ENCODE measurements around the gene RNF151.

The RNF151 gene

GRCh38 chr16:1993731-1994131 lies 27.1 kb downstream of the RNF151 start:
- DNase-seq: no peak

DNA sequence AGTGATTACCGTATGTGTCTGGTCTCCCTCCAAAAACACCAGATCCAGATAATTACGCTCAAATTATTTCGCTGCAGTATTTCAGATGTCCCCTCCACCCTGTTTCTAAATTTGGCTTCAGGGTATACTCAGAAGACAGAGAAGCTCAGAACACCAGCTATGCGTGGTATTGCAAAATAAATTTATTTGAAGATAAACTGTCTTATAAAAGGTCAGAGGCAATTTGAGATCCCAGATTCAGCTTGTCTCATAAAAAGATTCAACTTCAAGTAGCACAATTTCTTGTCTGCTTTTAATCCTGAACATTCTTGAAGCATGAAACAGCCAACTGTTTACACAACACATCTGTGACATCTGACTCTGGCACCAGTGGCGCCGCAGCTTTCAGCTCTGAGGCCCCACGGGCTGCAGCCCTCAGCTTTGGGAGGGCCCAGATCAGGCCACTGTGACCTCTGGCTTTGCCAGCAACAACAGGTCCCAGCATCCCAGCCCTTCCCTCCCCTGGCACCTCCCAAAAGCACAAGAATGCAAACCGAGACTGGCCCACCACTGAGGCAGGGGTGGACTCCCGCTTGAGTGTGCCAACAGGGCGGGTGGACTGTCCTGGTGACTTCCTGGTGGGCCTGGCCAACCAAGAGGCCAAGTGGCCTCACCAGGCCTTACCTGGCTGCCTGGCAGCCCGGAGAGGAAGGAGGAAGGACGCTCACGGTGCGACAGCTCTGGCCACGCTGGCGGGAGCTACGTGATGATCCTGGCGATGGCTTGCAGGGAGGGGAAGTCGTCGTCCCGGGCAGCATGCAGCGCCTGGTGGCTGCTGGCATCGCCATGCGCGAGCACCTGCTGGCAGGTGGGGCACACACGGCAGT lies 31.1 kb downstream of the RNF151 start:
- no peak for DNase-seq

GRCh38 chr16:1998360-1998835 lies 31.7 kb downstream of the RNF151 start:
- no peak for DNase-seq

DNA sequence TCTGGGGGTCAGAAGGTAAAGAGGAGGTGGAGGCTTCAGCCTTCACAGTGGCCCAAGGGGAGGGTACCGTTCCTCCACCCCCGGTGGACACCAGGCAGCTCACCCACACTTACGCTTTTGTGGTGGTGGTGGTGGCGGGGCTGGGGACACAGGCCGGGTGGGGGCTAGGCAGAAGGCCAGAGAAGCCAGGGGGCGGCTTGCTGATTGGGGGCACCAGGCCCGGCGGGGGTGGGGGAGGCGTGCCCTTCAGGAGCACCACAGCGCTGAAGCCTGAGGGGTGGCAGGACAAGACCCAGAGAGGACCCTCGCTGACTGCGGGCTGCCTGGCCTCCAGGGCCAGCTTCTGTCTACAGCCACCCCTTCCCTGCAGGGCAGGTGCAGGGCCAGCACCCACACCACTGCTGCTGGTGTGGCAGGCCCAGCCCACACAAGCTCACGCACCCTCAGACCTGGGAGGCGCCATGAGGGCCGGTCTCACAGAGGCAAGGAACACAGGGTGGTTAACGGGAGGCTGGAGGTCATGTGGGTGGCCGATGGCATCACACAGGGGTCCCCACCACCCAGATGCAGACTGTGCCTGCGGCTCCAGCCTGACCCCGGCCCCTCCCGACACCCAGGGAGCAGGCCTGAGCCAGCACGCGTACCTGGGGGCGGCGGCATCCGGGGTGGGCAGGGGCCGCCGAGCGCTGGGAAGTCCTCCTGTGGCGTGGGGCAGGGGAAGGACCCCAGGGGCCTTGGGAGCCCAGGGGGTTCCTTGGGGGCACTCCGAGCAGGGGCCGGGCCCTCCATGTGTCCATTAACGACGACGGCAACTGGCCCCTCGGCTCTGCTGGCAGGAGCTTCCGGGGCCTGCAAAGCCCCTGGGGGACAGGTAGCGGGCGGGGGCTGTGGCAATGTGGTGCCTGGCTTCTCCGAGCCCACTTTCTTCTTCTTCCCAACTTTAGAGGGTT lies 32.5 kb downstream of the RNF151 start:
- DNase-seq: no peak

- DNase-seq: no peak
These were observed 33.3 kb downstream of the RNF151 start for GRCh38 chr16:1999866-2000514.

DNA sequence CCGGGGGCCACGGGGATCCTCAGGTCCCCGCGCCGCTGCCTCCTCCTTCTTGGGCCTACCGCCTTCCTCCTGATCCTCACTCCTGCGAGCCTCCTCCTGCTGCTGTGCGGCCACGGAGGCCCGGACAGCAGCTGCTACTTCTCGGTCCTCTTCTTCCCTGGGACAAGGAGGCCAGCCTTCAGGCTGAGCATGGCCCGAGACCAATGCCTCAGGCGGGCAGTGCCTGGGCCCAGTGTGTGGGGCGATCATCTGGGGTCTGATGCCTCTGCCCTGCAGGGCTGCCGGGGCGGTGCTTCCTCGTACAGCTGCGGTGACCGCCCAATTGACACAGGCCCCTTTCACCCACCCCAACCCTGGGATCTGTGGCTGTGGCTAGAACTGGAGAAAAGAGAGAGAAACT lies 34.4 kb downstream of the RNF151 start:
- DNase-seq: no peak

GRCh38 chr16:2001456-2002355 lies 35.0 kb downstream of the RNF151 start:
- no peak for DNase-seq

- no peak for DNase-seq
These were observed 36.0 kb downstream of the RNF151 start for GRCh38 chr16:2002406-2003230.

- no peak for DNase-seq
These were observed 36.7 kb downstream of the RNF151 start for GRCh38 chr16:2003231-2003826.

DNA sequence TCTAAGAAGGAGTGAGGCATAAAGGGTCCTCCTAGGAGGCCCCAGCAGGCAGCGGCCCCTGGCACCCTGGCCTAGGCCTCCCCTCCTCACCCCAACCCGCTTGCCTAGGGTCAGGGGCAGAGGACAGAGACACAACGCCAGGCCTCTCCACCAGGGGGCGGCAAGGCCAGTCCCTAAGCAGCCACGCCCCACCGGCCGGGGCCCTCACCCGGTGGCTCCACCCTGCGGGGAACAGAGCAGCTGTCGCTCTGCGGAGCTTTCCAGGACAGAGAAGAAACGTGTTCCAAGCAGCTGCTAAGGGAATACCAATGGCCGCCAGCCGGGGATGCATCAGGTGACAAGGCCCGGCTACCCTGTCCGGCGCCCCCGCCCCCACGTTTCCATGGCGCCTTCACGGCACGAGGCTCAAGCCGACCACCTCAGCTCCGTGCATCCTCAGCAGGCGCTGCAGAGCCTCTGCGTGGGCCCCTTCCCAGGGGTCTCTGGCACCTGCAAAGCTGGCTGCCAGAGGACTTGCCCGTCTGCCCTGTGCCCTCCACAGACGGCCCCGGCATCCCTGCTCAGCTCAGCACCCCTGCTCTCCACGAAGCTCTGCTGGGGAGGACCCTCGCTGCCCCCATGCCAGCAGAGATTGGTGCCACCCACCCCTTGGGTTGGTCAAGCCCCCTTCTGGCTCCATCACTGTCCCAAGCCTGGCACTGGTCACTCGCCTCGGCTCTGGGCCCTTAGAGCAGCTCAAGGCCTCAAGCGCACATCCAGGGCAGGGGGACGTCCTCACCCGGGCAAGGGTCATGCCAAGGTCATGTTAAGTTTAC lies 37.4 kb downstream of the RNF151 start:
- peak; percentile 89 for DNase-seq

GRCh38 chr16:2004795-2005517 lies 38.3 kb downstream of the RNF151 start:
- no peak for DNase-seq

- no peak for DNase-seq
These were observed 39.0 kb downstream of the RNF151 start for GRCh38 chr16:2005646-2006045.

- no peak for DNase-seq
These were observed 39.7 kb downstream of the RNF151 start for GRCh38 chr16:2006317-2006716.

DNA sequence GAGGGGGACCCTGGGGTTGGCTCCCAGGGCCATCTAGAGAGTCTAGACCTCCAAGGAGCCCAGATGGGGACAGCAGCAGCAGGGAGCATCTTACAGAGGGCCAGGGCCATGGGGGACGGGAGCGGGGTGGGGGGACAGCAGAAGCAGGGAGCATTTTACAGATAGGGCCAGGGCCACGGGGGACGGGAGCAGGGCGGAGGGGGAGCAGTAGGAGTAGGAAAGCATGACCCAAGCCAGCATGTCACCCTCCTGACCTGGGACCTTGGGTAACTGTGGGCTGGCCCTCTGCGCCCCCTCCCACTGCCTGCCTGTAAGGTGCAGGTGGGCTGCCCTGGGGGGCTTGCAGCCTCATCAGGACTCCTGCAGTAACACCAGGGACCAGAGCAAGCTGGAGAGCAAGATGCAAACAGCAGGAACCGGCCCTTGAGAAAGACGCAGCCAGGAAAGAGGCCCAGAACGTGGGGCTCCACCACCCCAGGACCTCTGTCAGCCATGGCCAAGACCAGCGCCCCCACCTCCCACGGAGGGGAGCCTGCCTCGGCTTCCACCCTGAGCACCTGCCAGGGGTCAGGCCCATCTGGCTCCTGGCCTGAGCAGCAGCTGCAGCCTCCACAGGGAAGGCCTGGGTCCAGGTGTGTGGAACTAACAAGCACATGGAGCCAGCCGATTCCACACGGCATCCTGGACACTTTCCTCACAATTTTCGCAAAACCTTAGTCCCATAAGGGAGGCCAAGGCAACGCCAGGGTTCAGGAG lies 40.6 kb downstream of the RNF151 start:
- no peak for DNase-seq

- DNase-seq: no peak
These were observed 41.4 kb downstream of the RNF151 start for GRCh38 chr16:2008009-2008526.

DNA sequence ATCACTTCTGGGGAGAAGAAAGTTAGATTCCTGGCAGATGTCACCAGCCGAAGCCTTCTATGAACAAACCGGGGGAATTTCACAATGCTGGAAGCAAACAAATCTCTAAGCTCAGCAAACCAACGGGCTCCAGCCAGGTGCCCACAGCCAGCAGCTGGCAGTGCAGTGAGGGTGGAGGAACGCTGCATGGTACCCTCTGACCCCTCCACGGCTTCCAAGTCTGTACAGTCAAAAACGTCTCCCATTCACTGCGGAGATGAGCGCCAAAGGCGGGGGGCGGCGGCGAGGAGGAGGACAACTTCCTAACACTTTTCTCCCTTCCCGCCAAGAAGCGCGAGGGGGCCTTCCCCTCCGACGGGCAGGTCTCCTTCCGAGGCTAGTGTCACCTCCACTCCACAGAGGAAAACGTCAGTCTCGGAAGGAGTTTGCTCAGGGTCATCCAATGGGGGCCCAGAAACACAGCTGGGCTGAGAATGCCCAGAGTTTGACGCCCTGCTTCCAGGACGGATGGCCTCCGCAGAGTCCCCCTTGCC lies 42.0 kb downstream of the RNF151 start:
- DNase-seq: no peak

DNA sequence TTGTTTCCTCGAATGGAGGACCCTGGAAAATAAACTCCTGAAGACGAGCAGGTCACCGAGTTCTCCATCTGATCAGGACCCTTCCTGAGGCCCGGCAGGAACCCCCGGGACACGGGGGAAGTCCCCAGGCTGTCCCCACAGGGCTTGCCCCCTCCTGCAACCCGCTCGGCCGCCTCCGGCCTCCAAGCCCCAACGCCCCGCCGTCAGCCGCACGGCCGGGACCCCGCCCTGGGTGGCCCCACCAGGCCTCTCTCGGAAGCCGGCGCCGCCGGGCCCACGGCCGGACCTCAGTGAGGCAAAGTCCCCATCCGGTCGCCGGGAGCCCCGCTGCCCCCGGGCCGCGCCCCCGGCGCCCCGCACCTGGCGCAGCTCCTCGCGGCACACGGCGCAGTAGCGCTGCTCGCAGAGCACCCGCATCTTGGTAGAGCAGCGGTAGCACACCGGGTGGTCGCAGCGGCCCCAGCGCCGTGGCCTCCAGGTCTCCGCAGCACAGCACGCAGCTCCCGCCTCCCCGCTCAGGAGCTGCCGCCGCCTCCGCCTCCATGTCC lies 42.6 kb downstream of the RNF151 start:
- DNase-seq: no peak
